HG03457 (cell line): ENCODE results near the gene NUDT1.

Experiments used
- ATAC-seq: cut with Tn5 transposase; IDR thresholded peaks from one replicate; pipeline ENCODE4 v1.9.1; 2021; ENCODE audit warnings: moderate number of reproducible peaks; ENCODE audit not compliant: unreplicated experiment

The NUDT1 gene

GRCh38 chr7:2295936-2296620 lies 54.1 kb downstream of the NUDT1 start:
- no peak for ATAC-seq

DNA sequence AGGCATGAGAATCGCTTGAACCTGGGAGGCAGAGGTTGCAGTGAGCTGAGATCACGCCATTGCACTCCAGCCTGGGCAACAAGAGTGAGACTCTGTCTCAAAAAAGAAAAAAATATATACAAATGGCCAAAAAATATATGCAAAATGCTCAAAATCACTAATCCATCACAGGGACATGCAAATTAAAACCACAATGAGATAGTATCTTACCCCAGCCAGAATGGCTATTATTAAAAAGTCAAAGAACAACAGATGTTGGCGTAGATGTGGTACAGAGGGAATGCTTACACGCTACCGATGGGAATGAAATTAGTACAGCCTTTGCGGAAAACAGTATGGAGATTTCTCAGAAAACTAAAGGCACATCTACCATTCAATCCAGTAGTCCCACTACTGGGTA lies 54.8 kb downstream of the NUDT1 start:
- ATAC-seq: no peak

GRCh38 chr7:2299131-2299829 lies 57.3 kb downstream of the NUDT1 start:
- no peak for ATAC-seq

DNA sequence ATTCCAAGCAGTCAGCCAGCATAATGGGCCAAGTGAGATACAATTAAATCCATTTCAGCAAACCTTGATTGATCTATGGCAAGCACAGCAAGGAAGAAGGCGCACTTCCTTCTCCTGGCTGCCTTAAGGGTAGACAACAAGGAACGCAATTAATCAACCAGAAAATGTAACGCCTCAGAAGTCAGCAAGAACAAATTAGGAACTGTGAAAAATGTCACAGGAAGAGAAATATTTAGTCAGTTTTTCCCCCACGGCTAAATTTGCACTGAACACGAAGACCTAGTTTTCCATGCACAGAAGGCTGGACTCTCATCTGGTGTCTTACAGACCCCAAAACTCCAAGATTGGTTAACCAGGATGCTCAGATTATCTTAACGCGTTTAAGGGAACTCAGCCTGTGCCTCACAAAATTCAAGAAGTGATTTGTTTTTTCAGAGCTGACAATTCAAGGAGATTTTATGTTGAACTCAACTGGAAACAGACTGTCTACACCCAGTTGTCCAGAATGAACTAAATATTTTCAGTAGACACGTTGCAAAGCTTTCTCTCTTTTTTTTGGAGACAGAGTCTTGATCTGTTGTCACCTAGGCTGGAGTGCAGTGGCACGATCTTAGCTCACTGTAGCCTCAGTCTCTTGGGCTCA lies 58.0 kb downstream of the NUDT1 start:
- ATAC-seq: no peak
